ENCODE data around the gene PTPRN2.
"Not testable (repeated sequence)": the region's sequence is repeated elsewhere in the genome, so short reads cannot be mapped to it uniquely, and the experiment has no call there.

PTPRN2 gene

GRCh38 chr7:157952050-157952667 lies 635.5 kb downstream of the PTPRN2 start:
- no peak for DNase-seq

GRCh38 chr7:157951300-157952049 lies 636.1 kb downstream of the PTPRN2 start:
- no peak for DNase-seq

- no peak for DNase-seq
Observed at GRCh38 chr7:157949711-157950110, 637.9 kb downstream of the PTPRN2 start.

- no peak for DNase-seq
Observed at GRCh38 chr7:157947504-157947903, 640.1 kb downstream of the PTPRN2 start.

- DNase-seq, result no peak
Observed at GRCh38 chr7:157946398-157947060, 641.1 kb downstream of the PTPRN2 start.

- DNase-seq, result no peak
Observed at GRCh38 chr7:157945401-157945800, 642.2 kb downstream of the PTPRN2 start.

GRCh38 chr7:157944734-157945291 lies 642.8 kb downstream of the PTPRN2 start:
- DNase-seq, result no peak

GRCh38 chr7:157944051-157944450 lies 643.6 kb downstream of the PTPRN2 start:
- no peak for DNase-seq

- no peak for DNase-seq
Observed at GRCh38 chr7:157943561-157943960, 644.1 kb downstream of the PTPRN2 start.

GRCh38 chr7:157941210-157941609 lies 646.4 kb downstream of the PTPRN2 start:
- DNase-seq, result no peak

GRCh38 chr7:157940497-157940896 lies 647.1 kb downstream of the PTPRN2 start:
- DNase-seq, result no peak

GRCh38 chr7:157938211-157938610 lies 649.4 kb downstream of the PTPRN2 start:
- DNase-seq, result no peak

GRCh38 chr7:157937406-157937805 lies 650.2 kb downstream of the PTPRN2 start:
- DNase-seq, result no peak

GRCh38 chr7:157936976-157937375 lies 650.6 kb downstream of the PTPRN2 start:
- no peak for DNase-seq

- not testable (repeated sequence) for DNase-seq
Observed at GRCh38 chr7:157935721-157936120, 651.9 kb downstream of the PTPRN2 start.

GRCh38 chr7:157933219-157934155 lies 654.1 kb downstream of the PTPRN2 start:
- DNase-seq, result not testable (repeated sequence)

- no peak for DNase-seq
Observed at GRCh38 chr7:157932498-157933218, 655.0 kb downstream of the PTPRN2 start.

- DNase-seq, result no peak
Observed at GRCh38 chr7:157930926-157931466, 656.6 kb downstream of the PTPRN2 start.

GRCh38 chr7:157930441-157930840 lies 657.2 kb downstream of the PTPRN2 start:
- no peak for DNase-seq

GRCh38 chr7:157929671-157930070 lies 658.0 kb downstream of the PTPRN2 start:
- no peak for DNase-seq

- DNase-seq, result no peak
Observed at GRCh38 chr7:157928808-157929425, 658.7 kb downstream of the PTPRN2 start.

Data from NCI-H1417 treated with DMSO at 0.1 percent for 48 hours (cell line).